Heart right ventricle (tissue), 16 donors: Measurements from ENCODE around the gene RAD51D. TPM values are rescaled to one million over a fixed set of nuclear protein-coding genes. Genes with fewer than 3 reads are reported as not detected.

Source experiments
- ATAC-seq, 8 donors: fragments of 200-7000 bp; cut with Tn5 transposase; one replicate each; pipeline ENCODE4 v1.9.1; 2020; ENCODE audit warnings: mild to moderate bottlenecking in 8 of 8, moderate library complexity in 8 of 8, moderate number of reproducible peaks in 1 of 8
- DNase-seq, 2 donors: peaks; one replicate each; pipeline ENCODE4 v3.0.0-alpha.2; 2020
- H3K27ac ChIP-seq, 10 donors: fragments of 200-600 bp; sonication (generic) in 2 of 10; one replicate each; pipeline versions ENCODE4 v1.5.0 to v1.8.0; 2020 to 2022; ENCODE audit warnings: mild to moderate bottlenecking in 3 of 10
- H3K27me3 ChIP-seq, 7 donors: fragments of 200-600 bp; one replicate each; pipeline ENCODE4 v1.8.0; 2021 to 2022; ENCODE audit warnings: mild to moderate bottlenecking in 2 of 7
- H3K36me3 ChIP-seq, 9 donors: fragments of 200-600 bp; sonication (generic) in 1 of 9; one replicate each; pipeline versions ENCODE4 v1.5.0 to v1.8.0; 2020 to 2022; ENCODE audit warnings: mild to moderate bottlenecking in 2 of 9
- H3K4me1 ChIP-seq, 9 donors: fragments of 200-600 bp; sonication (generic) in 1 of 9; one replicate each; pipeline versions ENCODE4 v1.5.0 to v1.8.0; 2020 to 2022; ENCODE audit warnings: mild to moderate bottlenecking in 4 of 9
- H3K4me3 ChIP-seq, 10 donors: fragments of 200-600 bp; sonication (generic) in 2 of 10; one replicate each; pipeline versions ENCODE4 v1.5.0 to v1.8.0; 2020 to 2022; ENCODE audit warnings: mild to moderate bottlenecking in 7 of 10, moderate library complexity in 2 of 10
- H3K9me3 ChIP-seq, 11 donors: fragments of 200-600 bp in 10 of 11; sonication (generic) in 2 of 11; one replicate each; pipeline versions ENCODE4 v1.5.0 to v1.8.0; 2013 to 2022; ENCODE audit warnings: mild to moderate bottlenecking in 2 of 11, control low read depth in 1 of 11, moderate library complexity in 1 of 11
- CTCF ChIP-seq, 9 donors: fragments of 200-600 bp; sonication (generic) in 2 of 9; IDR thresholded peaks; one replicate each; pipeline versions ENCODE4 v1.5.0 to v1.8.0; 2021 to 2022; ENCODE audit warnings: antibody characterized with exemption in 9 of 9, mild to moderate bottlenecking in 5 of 9, moderate library complexity in 1 of 9
- WGBS, 2 donors: extraction: QIAGEN DNeasy Blood & Tissue Kit; methylation state at CpG; one replicate each; pipeline ENCODE4 v1.1.7; 2013; ENCODE audit warnings: inconsistent platforms in 1 of 2; 5-methylcytosine and 5-hydroxymethylcytosine counted together
- intact Hi-C, 10 donors: fragments of 100-400 bp; cut with DNase I; formaldehyde crosslinking; loops; one replicate each; pipeline versions ENCODE4 v1.11.1 to v1.14.2; 2022
- polyA plus RNA-seq, 2 donors: library from polyadenylated mRNA; stranded (reverse); fragments of 200-250 nt; gene quantifications; one replicate each; pipeline ENCODE4 v1.2.3, GENCODE V29; 2013
- total RNA-seq, 10 donors: library from RNA; stranded (reverse); fragmentation: NEBNext Ultra II Directional in 3 of 10; extraction: Animal tissue kit (Norgen Biotek cat#: 25700) in 3 of 10; gene quantifications; one replicate each; pipeline versions ENCODE4 v1.2.1 to v1.2.4, GENCODE V29; 2021 to 2023
- donor health status: Arrhythmogenic right ventricular cardiomyopathy.
- donor health status: ischemic (EF 13 %, LVEDD 7.1; RV severe dilation, severe dysfunction).
- donor health status: healthy with polysubstance abuse.
- donor health status: DM: no; HTN: yes; CAD: no.
- donor health status: DM: no; HTN: no; CAD: no.
- donor health status: ischemic (EF 25% LVEDD 6.9; RV normal size, moderate dysfunction).
- donor health status: ischemic (EF 25% LVEDD 5.7; RV mildly dilated, moderate dysfunction).
- donor health status: healthy.
- donor health status: DM: yes; HTN: yes; CAD: no.
- donor health status: Ischemic cardiomyopathy.
- donor health status: ischemic (EF 35%, LVEDD 5.7; RV mildly dilated, moderate dysfunction).
- donor health status: nonischemic (EF 11% LVEDD 7.7; RV severe dilation, severe dysfunction).
- donor health status: DM: yes; HTN: yes; CAD: no.
- donor health status: PGD.
- donor health status: ischemic (EF 29% LVEDD 5.4; RV normal size, mild dysfunction).
- donor health status: nonischemic (EF 23%, LVEDD 6.1; RV moderate dilation, normal function).

The RAD51D gene
- total and polyA plus RNA-seq, 12 donors = 3.0 to 9.6 (median 5.3) TPM

- ATAC-seq (no peak), DNase-seq (no peak)
- H3K9me3 ChIP-seq = no peaks in the 10 kb centered on the region
- no peaks in the 10 kb centered on the region for H3K27me3 ChIP-seq
- peaks cover 0 to 16% (median 4%) of the 10 kb centered on the region in 9 donors for H3K4me1 ChIP-seq
- peaks cover 0 to 66% (median 44%) of the 10 kb centered on the region in 9 donors for H3K36me3 ChIP-seq
- no peak for TF ChIP-seq CTCF (IDR thresholded peaks at IDR 0.05)
- intact Hi-C loops = no loop called here
- 85 to 90% methylated on average over 10 of the region's 10 CpGs for WGBS, 2 donors
- no peak overlapping the region for H3K4me3 ChIP-seq
- H3K27ac ChIP-seq = no peak overlapping the region
Observed at GRCh38 chr17:35132099-35132498, 12.4 kb upstream of the RAD51D start.

- Histone ChIP-seq H3K9me3 (no peaks in the 10 kb centered on the region), H3K36me3 (peaks cover 0 to 49% (median 27%) of the 10 kb centered on the region in 9 donors), H3K4me3 (no peak overlapping the region), H3K27ac (no peak overlapping the region), H3K27me3 (no peaks in the 10 kb centered on the region), H3K4me1 (peaks cover 0 to 16% (median 4%) of the 10 kb centered on the region in 9 donors)
- intact Hi-C loops = no loop called here
- DNase-seq (no peak), ATAC-seq (no peak)
- 95 to 100% methylated on average over 3 of the region's 3 CpGs for WGBS, 2 donors
- no peak for TF ChIP-seq CTCF (IDR thresholded peaks at IDR 0.05)
Observed at GRCh38 chr17:35130392-35130791, 10.7 kb upstream of the RAD51D start.

- H3K27ac ChIP-seq = no peak overlapping the region
- no peaks in the 10 kb centered on the region for H3K9me3 ChIP-seq
- WGBS, 2 donors = 96 to 99% methylated on average over 5 of the region's 5 CpGs
- ATAC-seq (no peak), DNase-seq (no peak)
- peaks cover 0 to 16% (median 4%) of the 10 kb centered on the region in 9 donors for H3K4me1 ChIP-seq
- intact Hi-C loops = loop anchor here in 4 of 10 donors (10.0 kb wide), 3 partner anchors 135 to 705 kb away; no protein-coding TSS in a partner anchor
- H3K27me3 ChIP-seq = no peaks in the 10 kb centered on the region
- H3K4me3 ChIP-seq = no peak overlapping the region
- peaks cover 0 to 45% (median 22%) of the 10 kb centered on the region in 9 donors for H3K36me3 ChIP-seq
- TF ChIP-seq CTCF (IDR thresholded peaks at IDR 0.05) = no peak
Observed at GRCh38 chr17:35129973-35130351, 10.3 kb upstream of the RAD51D start.

GRCh38 chr17:35129154-35129972 is 9.7 kb upstream of the RAD51D start:
- Histone ChIP-seq H3K9me3 (no peaks in the 10 kb centered on the region), H3K36me3 (peaks cover 0 to 39% (median 16%) of the 10 kb centered on the region in 9 donors), H3K4me1 (peaks cover 0 to 16% (median 4%) of the 10 kb centered on the region in 9 donors), H3K4me3 (no peak overlapping the region), H3K27ac (no peak overlapping the region), H3K27me3 (no peaks in the 10 kb centered on the region)
- TF ChIP-seq CTCF (IDR thresholded peaks at IDR 0.05) = no peak
- 79 to 80% methylated on average over 11 of the region's 11 CpGs for WGBS, 2 donors
- ATAC-seq (peak in 1 of 8 donors; percentile 14), DNase-seq (no peak)
- intact Hi-C loops = loop anchor here in 4 of 10 donors (10.0 kb wide), 3 partner anchors 135 to 705 kb away; no protein-coding TSS in a partner anchor
